Measurements from ENCODE around the gene AGAP1.

AGAP1 gene

GRCh38 chr2:235534678-235535422 lies 41.0 kb downstream of the AGAP1 start:
- Histone ChIP-seq H3K27ac (no peak overlapping the region), H3K4me3 (no peak overlapping the region)
- TF ChIP-seq CTCF (IDR thresholded peaks at IDR 0.05), result no peak
- no peak for DNase-seq (ENCODE audit: low spot score)

GRCh38 chr2:235535423-235536130 lies 41.7 kb downstream of the AGAP1 start:
- Histone ChIP-seq H3K27ac (no peak overlapping the region), H3K4me3 (no peak overlapping the region)
- no peak for TF ChIP-seq CTCF (IDR thresholded peaks at IDR 0.05)
- DNase-seq (ENCODE audit: low spot score), result no peak

- no peak for DNase-seq (ENCODE audit: low spot score)
- Histone ChIP-seq H3K4me3 (no peak overlapping the region), H3K27ac (no peak overlapping the region)
- TF ChIP-seq CTCF (IDR thresholded peaks at IDR 0.05), result no peak
Observed at GRCh38 chr2:235536711-235537110, 42.9 kb downstream of the AGAP1 start.

- DNase-seq (ENCODE audit: low spot score), result no peak
- Histone ChIP-seq H3K4me3 (no peak overlapping the region), H3K27ac (no peak overlapping the region)
- no peak for TF ChIP-seq CTCF (IDR thresholded peaks at IDR 0.05)
Observed at GRCh38 chr2:235537186-235537585, 43.3 kb downstream of the AGAP1 start.

- no peak overlapping the region for H3K27ac ChIP-seq
- no peak for TF ChIP-seq CTCF (IDR thresholded peaks at IDR 0.05)
- no peak for DNase-seq (ENCODE audit: low spot score)
- H3K4me3 ChIP-seq, result no peak overlapping the region
Observed at GRCh38 chr2:235537587-235537986, 43.7 kb downstream of the AGAP1 start.

- H3K27ac ChIP-seq, result no peak overlapping the region
- no peak overlapping the region for H3K4me3 ChIP-seq
- DNase-seq (ENCODE audit: low spot score), result no peak
- TF ChIP-seq CTCF (IDR thresholded peaks at IDR 0.05), result no peak
Observed at GRCh38 chr2:235538144-235538639, 44.3 kb downstream of the AGAP1 start.

GRCh38 chr2:235538981-235539380 lies 45.1 kb downstream of the AGAP1 start:
- Histone ChIP-seq H3K4me3 (no peak overlapping the region), H3K27ac (no peak overlapping the region)
- no peak for DNase-seq (ENCODE audit: low spot score)
- TF ChIP-seq CTCF (IDR thresholded peaks at IDR 0.05), result no peak
